ENCODE data around the gene OASL.

DNA sequence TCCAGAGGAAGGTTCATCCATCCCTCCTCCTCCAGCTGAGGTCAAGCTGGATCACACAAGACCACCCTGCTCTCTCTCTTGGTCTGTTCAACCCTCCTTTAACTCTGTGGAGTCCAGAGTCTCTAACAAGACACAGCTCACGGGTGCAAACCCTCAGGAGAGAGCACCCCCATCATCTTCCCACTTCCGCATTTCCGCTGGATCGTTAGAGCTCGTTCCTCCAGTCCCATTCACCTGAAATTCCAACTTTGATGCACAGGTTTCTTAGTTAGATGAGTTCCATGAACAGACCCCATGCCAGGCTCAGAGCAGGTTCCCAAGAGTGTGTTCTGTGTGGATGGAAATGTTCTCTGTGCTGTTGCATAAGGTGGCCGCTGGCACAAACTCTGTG is 49.1 kb upstream of the OASL start:
- TF ChIP-seq, protein P1, sequence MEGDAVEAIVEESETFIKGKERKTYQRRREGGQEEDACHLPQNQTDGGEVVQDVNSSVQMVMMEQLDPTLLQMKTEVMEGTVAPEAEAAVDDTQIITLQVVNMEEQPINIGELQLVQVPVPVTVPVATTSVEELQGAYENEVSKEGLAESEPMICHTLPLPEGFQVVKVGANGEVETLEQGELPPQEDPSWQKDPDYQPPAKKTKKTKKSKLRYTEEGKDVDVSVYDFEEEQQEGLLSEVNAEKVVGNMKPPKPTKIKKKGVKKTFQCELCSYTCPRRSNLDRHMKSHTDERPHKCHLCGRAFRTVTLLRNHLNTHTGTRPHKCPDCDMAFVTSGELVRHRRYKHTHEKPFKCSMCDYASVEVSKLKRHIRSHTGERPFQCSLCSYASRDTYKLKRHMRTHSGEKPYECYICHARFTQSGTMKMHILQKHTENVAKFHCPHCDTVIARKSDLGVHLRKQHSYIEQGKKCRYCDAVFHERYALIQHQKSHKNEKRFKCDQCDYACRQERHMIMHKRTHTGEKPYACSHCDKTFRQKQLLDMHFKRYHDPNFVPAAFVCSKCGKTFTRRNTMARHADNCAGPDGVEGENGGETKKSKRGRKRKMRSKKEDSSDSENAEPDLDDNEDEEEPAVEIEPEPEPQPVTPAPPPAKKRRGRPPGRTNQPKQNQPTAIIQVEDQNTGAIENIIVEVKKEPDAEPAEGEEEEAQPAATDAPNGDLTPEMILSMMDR (IDR thresholded peaks at IDR 0.05) = no peak
- TF ChIP-seq POLR2A (IDR thresholded peaks at IDR 0.05) = no peak
- TF ChIP-seq POLR2AphosphoS5 (IDR thresholded peaks at IDR 0.05) = no peak
